Stimulated activated CD4-positive, alpha-beta T cell treated with anti-CD3 and anti-CD28 coated beads, Interleukin-4, amount 100 ng/mL, for 48 hours (primary cell): ENCODE measurements around the gene UGT2A1.
"Not testable (repeated sequence)": the region's sequence is repeated elsewhere in the genome, so short reads cannot be mapped to it uniquely, and the experiment has no call there.

Experiments used
- DNase-seq, 2 donors: peaks; one replicate each; pipeline ENCODE4 v3.0.0-alpha.2; 2020; ENCODE audit warnings: low read depth in 2 of 2

UGT2A1 gene

DNA sequence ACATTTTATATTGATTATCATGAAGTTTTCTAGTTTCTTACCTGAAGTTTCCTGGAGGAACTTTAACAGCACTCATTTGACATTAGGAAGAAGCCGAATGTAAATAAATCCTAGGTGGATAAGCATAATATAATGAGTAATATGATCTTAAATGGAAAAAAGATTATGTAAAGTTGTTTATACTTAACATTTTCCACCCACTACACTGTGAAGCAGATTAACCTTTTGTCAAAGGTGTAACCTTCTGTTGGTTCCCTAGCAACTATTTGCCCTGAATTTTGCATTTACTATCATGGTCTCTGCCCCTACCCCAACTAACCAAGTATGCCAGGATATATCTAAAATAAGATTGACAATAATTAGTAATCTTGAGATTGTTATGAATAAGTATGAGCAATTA is at the start of gene UGT2A1:
TSS of gene UGT2A1 (minus strand) at position 101 of the 400 bp plus-strand sequence. CDS start 5,603 bp downstream, outside the sequence.
- DNase-seq: no peak

GRCh38 chr4:69702201-69702600 is 49.2 kb upstream of the UGT2A1 start:
- DNase-seq: no peak

GRCh38 chr4:69701696-69702095 is 48.6 kb upstream of the UGT2A1 start:
- no peak for DNase-seq

- DNase-seq: no peak
Measured at GRCh38 chr4:69697536-69698242, 44.6 kb upstream of the UGT2A1 start.

- no peak for DNase-seq
Measured at GRCh38 chr4:69689599-69689998, 36.6 kb upstream of the UGT2A1 start.

DNA sequence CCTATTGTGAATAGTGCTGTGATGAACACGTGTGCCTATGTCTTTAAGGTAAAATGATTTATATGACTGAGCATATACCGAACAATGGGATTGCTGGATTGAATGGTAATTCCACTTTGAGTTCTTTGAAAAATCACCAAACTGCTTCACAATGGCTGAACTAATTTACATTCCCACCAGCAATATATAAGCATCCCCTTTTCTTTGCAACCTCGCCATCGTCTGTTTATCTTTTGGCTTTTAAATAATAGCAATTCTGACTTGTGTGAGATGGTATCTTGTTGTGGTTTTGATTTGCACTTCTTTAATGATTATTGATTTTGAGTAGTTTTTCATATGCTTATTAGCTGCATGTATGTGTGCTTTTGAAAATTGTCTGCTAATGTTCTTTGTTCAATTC is 31.8 kb upstream of the UGT2A1 start:
- no peak for DNase-seq

- no peak for DNase-seq
Measured at GRCh38 chr4:69668680-69669079, 15.6 kb upstream of the UGT2A1 start.

DNA sequence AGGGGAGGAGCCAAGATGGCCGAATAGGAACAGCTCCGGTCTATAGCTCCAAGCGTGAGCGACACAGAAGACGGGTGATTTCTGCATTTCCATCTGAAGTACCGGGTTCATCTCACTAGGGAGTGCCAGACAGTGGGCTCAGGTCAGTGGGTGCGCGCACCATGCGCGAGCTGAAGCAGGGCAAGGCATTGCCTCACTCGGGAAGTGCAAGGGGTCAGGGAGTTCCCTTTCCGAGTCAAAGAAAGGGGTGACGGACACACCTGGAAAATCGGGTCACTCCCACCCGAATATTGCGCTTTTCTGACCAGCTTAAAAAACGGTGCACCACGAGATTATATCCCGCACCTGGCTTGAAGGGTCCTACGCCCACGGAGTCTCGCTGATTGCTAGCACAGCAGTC is 11.0 kb upstream of the UGT2A1 start:
- DNase-seq: not testable (repeated sequence)

DNA sequence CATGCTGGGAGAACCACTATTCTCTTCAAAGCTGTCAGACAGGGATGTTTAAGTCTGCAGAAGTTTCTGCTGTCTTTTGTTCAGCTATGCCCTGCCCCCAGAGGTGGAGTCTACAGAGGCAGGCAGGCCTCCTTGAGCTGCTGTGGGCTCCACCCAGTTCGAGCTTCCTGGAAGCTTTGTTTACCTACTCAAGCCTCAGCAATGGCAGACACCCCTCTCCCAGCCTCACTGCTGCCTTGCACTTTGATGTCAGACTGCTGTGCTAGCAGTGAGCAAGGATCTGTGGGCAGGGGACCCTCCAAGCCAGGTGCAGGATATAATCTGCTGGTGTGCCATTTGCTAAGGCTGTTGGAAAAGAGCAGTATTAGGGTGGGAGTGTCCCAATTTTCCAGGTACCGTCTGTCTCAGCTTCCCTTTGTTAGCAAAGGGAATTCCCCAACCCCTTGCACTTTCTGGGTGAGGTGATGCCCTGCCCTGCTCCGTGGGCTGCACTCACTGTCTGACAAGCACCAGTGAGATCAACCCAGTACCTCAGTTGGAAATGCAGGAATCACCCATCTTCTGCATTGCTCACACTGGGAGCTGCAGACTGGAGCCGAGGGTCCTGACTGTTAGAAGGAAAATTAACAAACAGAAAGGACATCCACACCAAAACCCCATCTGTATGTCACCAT is 8.2 kb upstream of the UGT2A1 start:
- not testable (repeated sequence) for DNase-seq

GRCh38 chr4:69658133-69658532 is 5.1 kb upstream of the UGT2A1 start:
- no peak for DNase-seq

DNA sequence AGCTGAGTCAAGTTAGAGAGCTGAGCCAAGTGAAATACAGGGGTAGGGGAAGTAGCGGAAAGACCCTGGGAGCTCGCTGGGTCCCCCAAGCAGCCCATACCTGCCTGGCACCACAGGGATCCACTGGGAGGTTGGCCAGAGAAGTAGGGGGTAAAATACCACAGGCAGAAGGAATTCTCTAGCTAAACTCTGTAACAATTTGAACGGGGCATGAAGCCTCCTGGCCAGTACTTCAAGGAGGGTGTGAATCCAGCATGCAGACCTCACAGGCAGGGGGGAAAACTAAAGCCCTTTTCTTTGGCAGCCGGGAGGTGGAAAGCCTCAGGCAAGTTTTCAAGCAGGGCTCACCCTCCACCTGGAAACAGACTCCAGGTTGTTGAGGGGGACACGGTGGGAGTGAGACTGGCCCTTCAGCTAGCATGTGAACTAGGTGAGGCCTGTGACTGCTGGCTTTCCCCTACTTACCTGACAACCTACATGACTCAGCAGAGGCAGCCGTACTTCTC is 3.7 kb upstream of the UGT2A1 start:
- DNase-seq: no peak

DNA sequence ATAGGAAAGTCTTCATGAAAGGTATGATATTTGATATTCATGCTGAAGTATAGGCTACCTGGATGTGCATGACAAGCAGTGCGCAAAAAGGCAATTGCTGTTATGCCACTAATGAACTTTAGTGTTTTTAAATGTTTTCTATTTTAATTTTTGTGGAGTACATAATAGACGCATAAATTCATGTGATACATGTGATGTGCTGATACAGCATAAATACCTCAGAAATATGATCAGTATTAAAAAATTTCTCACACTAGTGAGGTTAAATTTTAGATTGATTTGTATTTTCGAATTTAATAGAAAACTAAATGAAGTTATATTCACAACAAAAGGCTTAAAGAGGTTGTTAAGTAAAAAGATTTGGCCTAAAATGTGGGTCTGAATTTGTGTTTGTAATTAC is 2.2 kb downstream of the UGT2A1 start:
- no peak for DNase-seq

- DNase-seq: no peak
Measured at GRCh38 chr4:69649629-69650028, 3.4 kb downstream of the UGT2A1 start.

DNA sequence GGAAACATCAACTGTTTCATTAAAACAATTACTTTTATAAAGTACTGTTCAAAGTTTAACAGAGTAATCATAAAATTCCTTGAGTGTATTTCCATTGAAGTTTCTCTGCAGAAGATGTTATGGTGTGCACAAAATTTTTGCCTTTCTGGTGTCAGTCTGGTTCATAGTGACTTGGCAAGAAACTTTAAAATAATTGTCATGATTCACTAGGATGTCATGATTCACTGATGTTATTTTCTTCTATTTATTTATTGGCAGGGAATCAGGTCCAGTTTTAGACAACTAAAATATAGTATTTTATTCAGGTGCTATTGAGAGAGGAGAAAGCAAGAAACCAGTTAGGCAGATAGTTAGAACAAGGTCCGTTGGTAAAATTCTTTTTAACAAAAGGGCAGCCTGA is 3.8 kb downstream of the UGT2A1 start:
- DNase-seq: no peak

DNA sequence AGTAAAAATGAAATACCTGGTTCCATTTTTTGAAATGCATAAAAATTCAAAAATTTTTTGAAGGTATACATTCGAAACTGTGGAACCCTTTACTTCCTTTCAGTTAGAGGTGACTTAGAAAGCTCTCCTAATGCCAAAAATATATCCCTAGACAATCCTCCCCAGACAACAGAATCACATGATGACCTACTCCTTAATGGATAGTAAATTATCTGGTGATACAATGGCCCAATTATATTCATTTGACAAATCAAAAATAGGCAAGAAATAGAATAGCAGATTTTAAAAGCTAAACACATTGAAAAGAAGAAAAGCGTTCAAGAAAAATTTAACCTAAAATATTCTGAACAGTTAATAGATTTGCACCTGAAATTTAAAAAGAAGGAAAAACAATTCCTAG is 10.1 kb downstream of the UGT2A1 start:
- DNase-seq: no peak

DNA sequence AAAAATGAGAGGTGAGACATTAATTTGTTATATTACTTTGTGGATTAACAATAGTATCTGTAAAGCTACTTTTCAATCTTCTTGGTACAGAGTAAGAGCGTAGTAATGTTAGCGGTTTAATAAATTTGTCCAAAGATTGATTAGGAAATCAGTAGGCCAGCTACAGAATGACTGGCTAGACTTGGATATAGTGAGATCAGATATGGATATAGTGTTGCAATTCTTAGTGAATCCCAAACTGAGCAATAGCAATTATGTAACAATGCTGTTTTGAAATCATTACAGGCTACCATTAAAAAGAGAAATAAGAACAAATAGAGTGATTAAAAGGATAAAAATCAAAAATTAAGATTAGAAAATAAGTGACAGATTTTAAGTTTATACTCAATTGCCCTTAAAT is 12.8 kb downstream of the UGT2A1 start:
- no peak for DNase-seq

- no peak for DNase-seq
Measured at GRCh38 chr4:69639542-69639941, 13.5 kb downstream of the UGT2A1 start, which contains the start of gene UGT2A2. Gene UGT2A2 (minus strand): TSS chr4:69639642. CDS start chr4:69639640, 2 bp downstream.

DNA sequence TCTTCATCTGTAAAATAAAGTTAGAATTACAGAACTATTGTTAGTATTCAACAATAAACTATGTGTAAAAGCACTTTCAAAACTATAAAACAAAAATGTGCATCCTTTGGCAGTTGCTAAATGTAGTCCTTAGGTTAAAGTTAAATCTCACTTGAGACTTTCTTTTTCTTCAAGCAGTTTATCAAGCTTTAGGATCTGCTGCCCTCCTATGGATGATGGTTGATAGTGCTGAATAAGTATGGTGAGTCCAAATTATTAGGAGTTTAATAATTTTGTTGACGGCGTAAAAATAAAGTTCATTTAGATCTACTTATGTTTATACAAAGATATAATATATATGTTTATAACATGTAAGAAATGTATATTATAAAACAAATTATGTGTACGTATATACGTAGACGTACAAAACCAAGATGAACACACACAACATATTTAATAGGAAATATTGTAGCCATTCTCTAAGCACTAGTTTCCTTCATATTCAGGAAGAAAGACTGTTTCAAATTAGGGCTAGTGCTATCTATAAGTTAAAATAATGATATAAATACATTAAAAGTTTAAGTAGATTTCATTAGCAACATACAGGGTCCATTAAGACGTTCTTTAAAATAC is 35.9 kb downstream of the UGT2A1 start:
- DNase-seq: no peak

GRCh38 chr4:69610484-69610883 is 42.6 kb downstream of the UGT2A1 start:
- no peak for DNase-seq

DNA sequence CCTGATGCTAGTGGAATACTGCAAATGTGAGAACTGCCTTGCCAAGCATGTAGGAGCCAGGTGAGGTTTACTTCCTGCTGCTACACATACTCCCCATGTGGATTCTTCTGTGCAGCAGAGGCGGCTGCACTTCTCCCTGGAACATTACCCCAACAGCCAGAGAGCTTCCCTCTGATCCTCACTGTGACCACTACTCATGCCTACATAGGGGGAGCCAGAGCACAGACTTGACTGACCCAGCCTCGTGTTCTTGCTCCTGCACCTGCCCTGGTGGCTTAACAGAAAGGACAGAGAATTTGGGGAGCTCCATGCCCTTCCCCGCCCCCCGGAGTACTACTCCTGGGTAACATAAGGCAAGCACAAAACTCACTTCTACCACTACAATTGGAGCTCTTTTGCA is 52.0 kb downstream of the UGT2A1 start:
- no peak for DNase-seq

GRCh38 chr4:69600013-69600412 is 53.0 kb downstream of the UGT2A1 start:
- no peak for DNase-seq

GRCh38 chr4:69594382-69594781 is 58.7 kb downstream of the UGT2A1 start:
- no peak for DNase-seq

- no peak for DNase-seq
Measured at GRCh38 chr4:69591364-69591763, 61.7 kb downstream of the UGT2A1 start.
